Measurements from ENCODE around the gene UBL5.
"Not testable (repeated sequence)": the region's sequence is repeated elsewhere in the genome, so short reads cannot be mapped to it uniquely, and the experiment has no call there.

UBL5 gene

DNA sequence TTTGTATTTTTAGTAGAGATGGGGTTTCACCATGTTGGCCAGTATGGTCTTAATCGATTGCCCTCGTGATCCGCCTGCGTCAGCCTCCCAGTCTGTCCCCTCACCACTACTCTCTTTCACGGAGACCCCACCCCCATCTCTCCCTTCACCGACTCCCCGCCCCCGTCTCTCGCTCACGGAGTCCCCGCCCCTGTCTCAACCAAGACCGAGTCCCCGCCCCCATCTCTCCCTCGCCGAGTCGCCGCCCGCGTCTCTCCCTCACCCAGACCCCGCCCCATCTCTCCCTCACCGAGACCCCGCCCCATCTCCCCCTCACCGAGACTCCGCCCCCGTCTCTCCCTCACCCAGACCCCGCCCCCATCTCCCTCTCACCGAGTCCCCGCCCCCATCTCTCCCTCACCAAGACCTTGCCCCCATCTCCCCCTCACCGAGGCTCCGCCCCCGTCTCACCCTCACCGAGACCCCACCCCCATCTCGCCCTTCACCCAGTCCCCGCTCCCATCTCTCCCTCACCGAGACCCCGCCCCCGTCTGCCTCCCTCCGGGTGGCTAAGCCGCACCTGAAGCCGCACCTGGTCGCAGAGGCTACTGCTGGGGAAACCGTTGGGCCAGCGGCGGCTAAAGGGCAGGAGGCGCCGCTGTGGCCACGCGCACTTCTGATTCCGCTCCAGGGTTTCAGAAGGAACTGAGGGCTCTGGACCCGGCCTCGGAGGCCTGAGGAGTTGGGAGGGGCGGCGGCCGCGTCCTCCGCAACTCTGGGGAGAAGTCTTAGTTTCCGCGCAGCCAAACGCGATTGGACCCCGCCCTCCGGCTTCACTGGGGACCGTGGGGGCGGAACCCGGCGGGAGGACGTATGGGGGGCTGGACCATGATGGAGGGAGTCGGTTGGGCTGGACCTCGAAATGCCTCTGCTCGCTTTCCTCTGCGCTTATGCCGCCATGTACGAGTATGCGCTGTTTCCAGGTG, 42.1 kb upstream of the UBL5 start:
- 2% methylated on average over 59 of the region's 74 CpGs for WGBS
- peak overlapping the region; percentile 99 for H2BK120ac ChIP-seq (ENCODE audit: low read depth, low read length)
- H2BK5ac ChIP-seq (ENCODE audit: low read depth, low read length, poor library complexity, severe bottlenecking): peak overlapping the region; percentile 98
- peak; percentile 96 for DNase-seq
- peak overlapping the region; percentile 86 to 99 for H2BK12ac ChIP-seq (ENCODE audit: low read length in 2 of 2)
- H3K4ac ChIP-seq (ENCODE audit: low read depth in 1 of 2, low read length in 2 of 2): peak overlapping the region; percentile 97 to 98
- peak overlapping the region; percentile 96 for H3K4me2 ChIP-seq (ENCODE audit: low read length, poor library complexity, severe bottlenecking)
- H2BK15ac ChIP-seq (ENCODE audit: low read depth, poor library complexity, severe bottlenecking): peak overlapping the region; percentile 99
- H3K9ac ChIP-seq (ENCODE audit: low read length): peak overlapping the region; percentile 91
- peak overlapping the region; percentile 99 for H4K91ac ChIP-seq (ENCODE audit: low read length)
- H3K9me3 ChIP-seq (ENCODE audit: control insufficient read depth, low read length): no peaks in the 10 kb centered on the region
- H3K18ac ChIP-seq (ENCODE audit: low read depth in 1 of 2, low read length in 2 of 2): peak overlapping the region; percentile 98 to 100
- peak overlapping the region; percentile 99 for H2AFZ ChIP-seq (ENCODE audit: low read depth, low read length)
- peak overlapping the region; percentile 86 for H3K4me3 ChIP-seq (ENCODE audit: insufficient read depth in 1 of 2, low read depth in 1 of 2, low read length in 2 of 2)
- H3K4me1 ChIP-seq (ENCODE audit: control insufficient read depth, insufficient read depth, low read depth, low read length): peaks cover 18% of the 10 kb centered on the region
- peaks cover 16% of the 10 kb centered on the region for H3K79me1 ChIP-seq (replicated peaks; ENCODE audit: low read length, poor library complexity, severe bottlenecking)
- peak overlapping the region in 1 of 2 experiments; percentile 59 for H3K23ac ChIP-seq (ENCODE audit: low read length in 2 of 2)
- no peak overlapping the region for H2AK5ac ChIP-seq (ENCODE audit: low read length, severe bottlenecking)
- peak overlapping the region in 1 of 2 experiments; percentile 96 for H3K14ac ChIP-seq (ENCODE audit: low read length in 2 of 2)
- no peaks in the 10 kb centered on the region for H3K27me3 ChIP-seq (ENCODE audit: control insufficient read depth in 1 of 2, insufficient read depth in 1 of 2, low read length in 2 of 2)
- peak overlapping the region; percentile 100 for H3K27ac ChIP-seq (ENCODE audit: low read length, poor library complexity, severe bottlenecking)
- peaks cover 0 to 4% of the 10 kb centered on the region in 2 experiments for H3K36me3 ChIP-seq (ENCODE audit: control insufficient read depth in 1 of 2, insufficient read depth in 2 of 2, low read depth in 1 of 2, low read length in 2 of 2)
- peak overlapping the region; percentile 99 for H4K8ac ChIP-seq (ENCODE audit: low read length)

- no peak overlapping the region for H3K14ac ChIP-seq (ENCODE audit: low read length in 2 of 2)
- H3K36me3 ChIP-seq (ENCODE audit: control insufficient read depth in 1 of 2, insufficient read depth in 2 of 2, low read depth in 1 of 2, low read length in 2 of 2): peaks cover 0 to 4% of the 10 kb centered on the region in 2 experiments
- H3K4me1 ChIP-seq (ENCODE audit: control insufficient read depth, insufficient read depth, low read depth, low read length): peaks cover 18% of the 10 kb centered on the region
- H3K23ac ChIP-seq (ENCODE audit: low read length in 2 of 2): no peak overlapping the region
- peak overlapping the region; percentile 2 to 54 for H2BK12ac ChIP-seq (ENCODE audit: low read length in 2 of 2)
- WGBS: 66% methylated on average over 9 of the region's 9 CpGs
- peak overlapping the region; percentile 6 to 64 for H3K18ac ChIP-seq (ENCODE audit: low read depth in 1 of 2, low read length in 2 of 2)
- H2AFZ ChIP-seq (ENCODE audit: low read depth, low read length): peak overlapping the region; percentile 8
- peaks cover 9% of the 10 kb centered on the region for H3K79me1 ChIP-seq (replicated peaks; ENCODE audit: low read length, poor library complexity, severe bottlenecking)
- H3K9ac ChIP-seq (ENCODE audit: low read length): peak overlapping the region; percentile 91
- no peak overlapping the region for H3K4me2 ChIP-seq (ENCODE audit: low read length, poor library complexity, severe bottlenecking)
- peak overlapping the region; percentile 62 for H4K91ac ChIP-seq (ENCODE audit: low read length)
- peak overlapping the region; percentile 31 for H2BK15ac ChIP-seq (ENCODE audit: low read depth, poor library complexity, severe bottlenecking)
- H4K8ac ChIP-seq (ENCODE audit: low read length): peak overlapping the region; percentile 68
- H3K27ac ChIP-seq (ENCODE audit: low read length, poor library complexity, severe bottlenecking): peak overlapping the region; percentile 100
- no peak overlapping the region for H2BK120ac ChIP-seq (ENCODE audit: low read depth, low read length)
- peak overlapping the region; percentile 61 for H2AK5ac ChIP-seq (ENCODE audit: low read length, severe bottlenecking)
- H3K27me3 ChIP-seq (ENCODE audit: control insufficient read depth in 1 of 2, insufficient read depth in 1 of 2, low read length in 2 of 2): no peaks in the 10 kb centered on the region
- peak overlapping the region in 1 of 2 experiments; percentile 86 for H3K4me3 ChIP-seq (ENCODE audit: insufficient read depth in 1 of 2, low read depth in 1 of 2, low read length in 2 of 2)
- no peak for DNase-seq
- H2BK5ac ChIP-seq (ENCODE audit: low read depth, low read length, poor library complexity, severe bottlenecking): no peak overlapping the region
- no peak overlapping the region for H3K4ac ChIP-seq (ENCODE audit: low read depth in 1 of 2, low read length in 2 of 2)
- H3K9me3 ChIP-seq (ENCODE audit: control insufficient read depth, low read length): no peaks in the 10 kb centered on the region
Measured at GRCh38 chr19:9786342-9786741, 41.4 kb upstream of the UBL5 start.

- Histone ChIP-seq H3K14ac (ENCODE audit: low read length in 2 of 2) (no peak overlapping the region), H3K4me1 (ENCODE audit: control insufficient read depth, insufficient read depth, low read depth, low read length) (peaks cover 19% of the 10 kb centered on the region), H3K9me3 (ENCODE audit: control insufficient read depth, low read length) (no peaks in the 10 kb centered on the region), H3K23ac (ENCODE audit: low read length in 2 of 2) (no peak overlapping the region), H2AFZ (ENCODE audit: low read depth, low read length) (peak overlapping the region; percentile 8), H3K27ac (ENCODE audit: low read length, poor library complexity, severe bottlenecking) (no peak overlapping the region), H3K79me1 (replicated peaks; ENCODE audit: low read length, poor library complexity, severe bottlenecking) (peaks cover 9% of the 10 kb centered on the region), H3K4ac (ENCODE audit: low read depth in 1 of 2, low read length in 2 of 2) (no peak overlapping the region), H2BK5ac (ENCODE audit: low read depth, low read length, poor library complexity, severe bottlenecking) (no peak overlapping the region), H2BK15ac (ENCODE audit: low read depth, poor library complexity, severe bottlenecking) (no peak overlapping the region), H3K4me3 (ENCODE audit: insufficient read depth in 1 of 2, low read depth in 1 of 2, low read length in 2 of 2) (no peak overlapping the region), H4K8ac (ENCODE audit: low read length) (no peak overlapping the region), H3K9ac (ENCODE audit: low read length) (no peak overlapping the region), H4K91ac (ENCODE audit: low read length) (no peak overlapping the region), H3K18ac (ENCODE audit: low read depth in 1 of 2, low read length in 2 of 2) (no peak overlapping the region), H2AK5ac (ENCODE audit: low read length, severe bottlenecking) (no peak overlapping the region), H2BK120ac (ENCODE audit: low read depth, low read length) (no peak overlapping the region), H3K4me2 (ENCODE audit: low read length, poor library complexity, severe bottlenecking) (no peak overlapping the region), H3K36me3 (ENCODE audit: control insufficient read depth in 1 of 2, insufficient read depth in 2 of 2, low read depth in 1 of 2, low read length in 2 of 2) (peaks cover 0 to 4% of the 10 kb centered on the region in 2 experiments), H3K27me3 (ENCODE audit: control insufficient read depth in 1 of 2, insufficient read depth in 1 of 2, low read length in 2 of 2) (no peaks in the 10 kb centered on the region), H2BK12ac (ENCODE audit: low read length in 2 of 2) (peak overlapping the region; percentile 1 to 2)
- no peak for DNase-seq
- 98% methylated on average over 8 of the region's 8 CpGs for WGBS
Measured at GRCh38 chr19:9786819-9787218, 40.9 kb upstream of the UBL5 start.

DNA sequence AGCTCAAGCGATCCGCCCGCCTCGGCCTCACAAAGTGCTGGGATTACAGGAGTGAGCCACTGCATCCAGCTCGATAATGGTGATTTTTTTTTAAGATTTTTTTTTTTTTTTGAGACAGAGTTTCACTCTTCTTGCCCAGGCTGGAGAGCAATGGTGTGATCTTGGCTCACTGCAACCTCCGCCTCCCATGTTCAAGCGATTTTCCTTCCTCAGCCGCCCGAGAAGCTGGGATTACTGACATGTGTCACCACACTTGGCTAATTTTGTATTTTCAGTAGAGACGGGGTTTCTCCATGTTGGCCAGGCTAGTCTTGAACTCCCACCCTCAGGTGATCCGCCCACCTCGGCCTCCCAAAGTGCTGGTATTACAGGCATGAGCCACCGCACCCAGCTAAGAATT, 39.1 kb upstream of the UBL5 start:
- 96% methylated on average over 12 of the region's 13 CpGs for WGBS
- not testable (repeated sequence) for H2BK15ac ChIP-seq (ENCODE audit: low read depth, poor library complexity, severe bottlenecking); H3K79me1 ChIP-seq (replicated peaks; ENCODE audit: low read length, poor library complexity, severe bottlenecking); H4K8ac ChIP-seq (ENCODE audit: low read length); DNase-seq; H2AK5ac ChIP-seq (ENCODE audit: low read length, severe bottlenecking); H3K14ac ChIP-seq (ENCODE audit: low read length in 2 of 2); H2AFZ ChIP-seq (ENCODE audit: low read depth, low read length); H3K27me3 ChIP-seq (ENCODE audit: control insufficient read depth in 1 of 2, insufficient read depth in 1 of 2, low read length in 2 of 2); H2BK12ac ChIP-seq (ENCODE audit: low read length in 2 of 2); H3K4me2 ChIP-seq (ENCODE audit: low read length, poor library complexity, severe bottlenecking); H3K36me3 ChIP-seq (ENCODE audit: control insufficient read depth in 1 of 2, insufficient read depth in 2 of 2, low read depth in 1 of 2, low read length in 2 of 2); H4K91ac ChIP-seq (ENCODE audit: low read length); H2BK5ac ChIP-seq (ENCODE audit: low read depth, low read length, poor library complexity, severe bottlenecking); H2BK120ac ChIP-seq (ENCODE audit: low read depth, low read length); H3K4me3 ChIP-seq (ENCODE audit: insufficient read depth in 1 of 2, low read depth in 1 of 2, low read length in 2 of 2); H3K4ac ChIP-seq (ENCODE audit: low read depth in 1 of 2, low read length in 2 of 2); H3K27ac ChIP-seq (ENCODE audit: low read length, poor library complexity, severe bottlenecking); H3K9me3 ChIP-seq (ENCODE audit: control insufficient read depth, low read length); H3K18ac ChIP-seq (ENCODE audit: low read depth in 1 of 2, low read length in 2 of 2); H3K23ac ChIP-seq (ENCODE audit: low read length in 2 of 2); H3K9ac ChIP-seq (ENCODE audit: low read length)
- H3K4me1 ChIP-seq (ENCODE audit: control insufficient read depth, insufficient read depth, low read depth, low read length): peaks cover 12% of the 10 kb centered on the region
